GM12878 (cell line): ENCODE measurements around the gene ZNF296. TPM values are rescaled to one million over a fixed set of nuclear protein-coding genes. Genes with fewer than 3 reads are reported as not detected.

Experiments used
- ATAC-seq: fragments of 200-7000 bp; cut with Tn5 transposase; 3 replicates; pipeline ENCODE4 v1.9.1; 2020; ENCODE audit warnings: mild to moderate bottlenecking, moderate library complexity
- BruUV-seq: library from RNA; stranded (reverse); fragments of 400-500 nt; replicated peaks from 2 replicates; lab custom pipeline; 2021; lab: Mats Ljungman, UMichigan
- CTCF ChIA-PET: fragments of 300-600 bp; sonication (Branson Sonifier 250); formaldehyde crosslinking; extraction: SDS; loops from one replicate; lab custom pipeline; 2021; ENCODE audit warnings: inconsistent platforms; lab: Yijun Ruan, JAX
- POLR2A ChIA-PET: fragments of 350-600 bp; formaldehyde crosslinking; extraction: SDS; loops from one replicate; lab custom pipeline; 2021; ENCODE audit warnings: inconsistent platforms; lab: Charles Lee
- RAD21 ChIA-PET: fragments of 300-600 bp; sonication (Branson Sonifier 250); formaldehyde crosslinking; loops from one replicate; lab custom pipeline; 2023; ENCODE audit warnings: antibody characterized with exemption; ENCODE audit not compliant: unreplicated experiment; lab: Charles Lee
- SMC1A ChIA-PET: fragments of 300-600 bp; sonication (Branson Sonifier 250); formaldehyde crosslinking; loops from one replicate; lab custom pipeline; 2023; ENCODE audit not compliant: unreplicated experiment, uncharacterized antibody; lab: Charles Lee
- DNase-seq: peaks from one replicate; pipeline ENCODE4 v3.0.0-alpha.2; 2011; ENCODE audit warnings: low read depth, low spot score
- FAIRE-seq: peaks from 3 replicates; lab custom pipeline; 2011; peaks lifted over from hg19 to GRCh38; lab: Jason Lieb, UNC
- H2AFZ ChIP-seq: 2 replicates; pipeline ENCODE4 v1.6.0; 2011; ENCODE audit warnings: low read depth, low read length, control low read depth; ENCODE audit not compliant: control insufficient read depth
- H3K27ac ChIP-seq: 2 replicates; pipeline ENCODE4 v1.5.1; 2011; ENCODE audit warnings: control low read depth; ENCODE audit not compliant: control insufficient read depth, insufficient read depth
- H3K27me3 ChIP-seq, 2 experiments: replicated peaks in 1 of 2; 2 replicates each; pipeline versions ENCODE4 v1.6.0 to v1.6.1; 2011; ENCODE audit warnings: low read length in 1 of 2; ENCODE audit not compliant: control insufficient read depth in 2 of 2, insufficient read depth in 2 of 2
- H3K36me3 ChIP-seq, 2 experiments: 2 replicates each; pipeline ENCODE4 v1.5.1; 2011; ENCODE audit warnings: low read length in 1 of 2; ENCODE audit not compliant: control insufficient read depth in 2 of 2, insufficient read depth in 2 of 2
- H3K4me1 ChIP-seq: 2 replicates; pipeline ENCODE4 v1.6.1; 2011; ENCODE audit warnings: mild to moderate bottlenecking, low read length, moderate library complexity, mixed read lengths; ENCODE audit not compliant: control insufficient read depth, insufficient read depth
- H3K4me2 ChIP-seq: 2 replicates; pipeline ENCODE4 v1.6.0; 2011; ENCODE audit warnings: control low read depth; ENCODE audit not compliant: control insufficient read depth, insufficient read depth
- H3K4me3 ChIP-seq: fragments of 200-600 bp; sonication (generic); 2 replicates; pipeline ENCODE4 v1.5.1; 2016
- H3K79me2 ChIP-seq: 2 replicates; pipeline ENCODE4 v1.6.0; 2011; ENCODE audit warnings: low read length; ENCODE audit not compliant: control insufficient read depth, insufficient read depth
- H3K9ac ChIP-seq: 2 replicates; pipeline ENCODE4 v1.8.0; 2011; ENCODE audit warnings: low read length, control low read depth, mixed read lengths; ENCODE audit not compliant: control insufficient read depth, insufficient read depth
- H3K9me3 ChIP-seq: replicated peaks from 3 replicates; pipeline ENCODE4 v1.5.1; 2011; ENCODE audit warnings: mild to moderate bottlenecking, low read length; ENCODE audit not compliant: control insufficient read depth, insufficient read depth
- H4K20me1 ChIP-seq: 2 replicates; pipeline ENCODE4 v1.6.0; 2011; ENCODE audit not compliant: control insufficient read depth, insufficient read depth
- ASH2L ChIP-seq: fragments of 300-600, 200-600 bp; sonication (generic); IDR thresholded peaks from 2 replicates; pipeline ENCODE4 v1.6.1; 2017; ENCODE audit warnings: low read depth, mild to moderate bottlenecking, borderline replicate concordance
- CHD2 ChIP-seq: IDR thresholded peaks from 2 replicates; pipeline ENCODE4 v1.6.1; 2011; ENCODE audit warnings: low read depth, low read length, improper control_type of control experiment, borderline replicate concordance
- EP300 ChIP-seq, 2 experiments: fragments of 150-350 bp in 1 of 2; IDR thresholded peaks; 2 replicates each; pipeline ENCODE4 v1.6.1; 2011 to 2012; ENCODE audit warnings: low read depth in 2 of 2, low read length in 2 of 2, borderline replicate concordance in 1 of 2, improper control_type of control experiment in 1 of 2, inconsistent platforms in 1 of 2; ENCODE audit not compliant: control insufficient read depth in 1 of 2
- FOXK2 ChIP-seq: fragments of 450-650 bp; IDR thresholded peaks from 2 replicates; pipeline ENCODE4 v1.6.1; 2017; ENCODE audit warnings: mild to moderate bottlenecking, moderate library complexity
- HDAC2 ChIP-seq: fragments of 200-600 bp; sonication (generic); IDR thresholded peaks from 2 replicates; pipeline ENCODE4 v1.6.1; 2017
- MTA2 ChIP-seq: fragments of 450-650 bp; IDR thresholded peaks from 2 replicates; pipeline ENCODE4 v1.6.1; 2016; ENCODE audit warnings: low read depth, mild to moderate bottlenecking, moderate library complexity
- POU2F2 ChIP-seq: IDR thresholded peaks from 3 replicates; pipeline ENCODE4 v1.6.1; 2011; ENCODE audit warnings: low read depth, mild to moderate bottlenecking, low read length, borderline replicate concordance
- RAD21 ChIP-seq: IDR thresholded peaks from 2 replicates; pipeline ENCODE4 v1.6.1; 2011; ENCODE audit warnings: mild to moderate bottlenecking, low read depth, low read length, moderate library complexity; ENCODE audit not compliant: insufficient read depth
- SIN3A ChIP-seq: IDR thresholded peaks from 2 replicates; pipeline ENCODE4 v1.6.1; 2012; ENCODE audit warnings: low read depth, low read length, improper control_type of control experiment
- ZNF24 ChIP-seq: fragments of 450-650 bp; IDR thresholded peaks from 2 replicates; pipeline ENCODE4 v1.6.1; 2017; ENCODE audit warnings: antibody characterized with exemption, mild to moderate bottlenecking
- ZSCAN29 ChIP-seq: fragments of 450-650 bp; IDR thresholded peaks from 2 replicates; pipeline ENCODE4 v1.6.1; 2017; ENCODE audit warnings: mild to moderate bottlenecking, moderate library complexity
- WGBS: methylation state at CpG from one replicate; pipeline ENCODE4 v1.1.6; 2016; ENCODE audit warnings: low lambda C conversion rate; ENCODE audit not compliant: insufficient replicate concordance, insufficient coverage; ENCODE audit errors: missing lambda C conversion rate; 5-methylcytosine and 5-hydroxymethylcytosine counted together
- in situ Hi-C: fragments of 300-500 bp; cut with MboI; formaldehyde crosslinking; loops from 9 replicates; pipeline ENCODE4 v1.14.3; 2018; ENCODE audit warnings: mixed read lengths
- intact Hi-C: fragments of 100-400 bp; cut with micrococcal nuclease; formaldehyde crosslinking; loops from one replicate; pipeline ENCODE4 v1.14.2; 2022; ENCODE audit not compliant: unreplicated experiment
- polyA plus RNA-seq, 11 experiments: library from polyadenylated mRNA; depleted of rRNA in 4 of 11; unstranded in 6 of 11; stranded (reverse) in 5 of 11; fragments of >200 nt; fragmentation: Nextera tagmentation in 4 of 11; fragmentation: Illumina TruSeq in 1 of 11; extraction: Ambion mirVana in 4 of 11; extraction: Trizol in 1 of 11; gene quantifications; 1 replicate in 1 of 11; 2 replicates in 10 of 11; pipeline versions ENCODE4 v1.2.1 to v1.2.3, GENCODE V29; 2011 to 2016; ENCODE audit warnings: inconsistent platforms in 2 of 11, missing spikeins in 2 of 11, low read depth in 1 of 11
- total RNA-seq, 4 experiments: library from RNA; depleted of rRNA in 3 of 4; stranded (reverse); fragments of >200 nt in 3 of 4; fragmentation: Illumina TruSeq in 1 of 4; extraction: Trizol in 1 of 4; gene quantifications; 2 replicates each; pipeline versions ENCODE4 v1.2.1 to v1.2.3, GENCODE V29; 2013 to 2021
- TF ChIP-seq, protein P1 (sequence below): fragments of 450-650 bp; IDR thresholded peaks from 2 replicates; pipeline ENCODE4 v1.6.1; 2017; ENCODE audit warnings: mild to moderate bottlenecking, moderate library complexity
- TF ChIP-seq, protein P2 (sequence below): fragments of 450-650 bp; IDR thresholded peaks from 2 replicates; pipeline ENCODE4 v1.6.1; 2014; ENCODE audit warnings: mild to moderate bottlenecking
- TF ChIP-seq, protein P3 (sequence below): fragments of 450-650 bp; conservative IDR thresholded peaks from 2 replicates; pipeline ENCODE4 v1.6.1; 2017; ENCODE audit warnings: mild to moderate bottlenecking, moderate library complexity
- TF ChIP-seq, protein P4 (sequence below): IDR thresholded peaks from 2 replicates; pipeline ENCODE4 v1.6.1; 2011; ENCODE audit warnings: mild to moderate bottlenecking, low read depth, low read length, moderate library complexity; ENCODE audit not compliant: insufficient replicate concordance

Gene ZNF296
- total and polyA plus RNA-seq, 10 of the 15 experiments (the other 5 are each of a cell fraction or from before 2014, with no cell fraction given): 0.44 to 23.6 (median 3.5) TPM; not detected in 1

DNA sequence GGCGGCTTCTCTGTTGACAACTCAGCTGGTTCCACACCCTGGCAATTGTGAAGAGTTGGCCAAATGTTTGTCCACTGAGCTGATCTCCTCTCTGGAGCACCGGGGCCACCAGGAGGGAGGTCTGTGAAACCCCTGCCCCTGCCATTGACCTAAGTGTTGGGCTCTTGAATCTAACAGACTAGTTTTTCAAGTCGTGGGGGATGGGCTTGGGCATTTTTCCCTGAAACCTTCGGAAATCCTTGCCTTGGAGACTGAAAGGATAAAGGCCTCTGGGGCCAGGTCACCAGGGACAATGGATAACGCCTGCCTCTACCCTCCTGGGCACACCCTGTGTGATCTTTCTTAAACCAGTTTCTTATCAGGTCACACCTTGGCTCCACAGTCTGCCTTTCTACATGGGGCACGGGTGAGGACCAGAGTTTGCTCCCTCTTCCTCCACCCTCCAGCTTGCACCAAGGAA lies 3.7 kb upstream of the ZNF296 start:
- DNase-seq (no peak), FAIRE-seq (no peak), ATAC-seq (no peak)
- H3K36me3 ChIP-seq: peaks cover 2 to 10% of the 10 kb centered on the region in 2 experiments; a peak in 3 of 4 replicates
- peak overlapping the region; percentile 89 for H3K4me3 ChIP-seq
- in situ Hi-C loops: no loop called here
- SMC1A ChIA-PET: interaction anchor here (0.9 to 1.9 kb wide), 5 partner anchors 10 to 57 kb away, joined by 3 to 7 read pairs (median 6); partner anchors contain the start of genes CLASRP and PPP1R37
- peaks cover 16% of the 10 kb centered on the region for H3K4me1 ChIP-seq
- POLR2A ChIA-PET: interaction anchor here (0.6 to 3.3 kb wide), 7 partner anchors 12 to 79 kb away, joined by 3 to 36 read pairs (median 5); partner anchors contain the start of genes CLASRP, PPP1R37 and RELB
- H3K79me2 ChIP-seq: peaks cover 65% of the 10 kb centered on the region
- RAD21 ChIA-PET: interaction anchor here (0.6 to 2.5 kb wide), 2 partner anchors 12 to 56 kb away, joined by 3 to 19 read pairs; partner anchors contain the start of gene PPP1R37
- peak overlapping the region; percentile 98 for H3K9ac ChIP-seq
- BruUV-seq: TSS peak; percentile 75
- peak overlapping the region; percentile 95 for H3K27ac ChIP-seq
- CTCF ChIA-PET: interaction anchor here (0.9 to 3.5 kb wide), 6 partner anchors 12 to 56 kb away, joined by 3 to 19 read pairs (median 5); partner anchors contain the start of gene PPP1R37
- H2AFZ ChIP-seq: no peak overlapping the region
- no peaks in the 10 kb centered on the region for H3K9me3 ChIP-seq
- H3K27me3 ChIP-seq: no peaks in the 10 kb centered on the region
- intact Hi-C loops: loop anchor here (1.0 to 10.0 kb wide), 5 partner anchors 13 to 395 kb away; partner anchors contain the start of genes BLOC1S3, PPP1R37 and TRAPPC6A
- H4K20me1 ChIP-seq: no peaks in the 10 kb centered on the region
- WGBS: 1% methylated on average over 6 of the region's 6 CpGs
- H3K4me2 ChIP-seq: peak overlapping the region; percentile 98
- TF ChIP-seq FOXK2: peak; percentile 66
- peak; percentile 28; the same call in 1 of the 2 replicates for TF ChIP-seq CHD2
- no peak for TF ChIP-seq ZNF24
- TF ChIP-seq, protein P1, sequence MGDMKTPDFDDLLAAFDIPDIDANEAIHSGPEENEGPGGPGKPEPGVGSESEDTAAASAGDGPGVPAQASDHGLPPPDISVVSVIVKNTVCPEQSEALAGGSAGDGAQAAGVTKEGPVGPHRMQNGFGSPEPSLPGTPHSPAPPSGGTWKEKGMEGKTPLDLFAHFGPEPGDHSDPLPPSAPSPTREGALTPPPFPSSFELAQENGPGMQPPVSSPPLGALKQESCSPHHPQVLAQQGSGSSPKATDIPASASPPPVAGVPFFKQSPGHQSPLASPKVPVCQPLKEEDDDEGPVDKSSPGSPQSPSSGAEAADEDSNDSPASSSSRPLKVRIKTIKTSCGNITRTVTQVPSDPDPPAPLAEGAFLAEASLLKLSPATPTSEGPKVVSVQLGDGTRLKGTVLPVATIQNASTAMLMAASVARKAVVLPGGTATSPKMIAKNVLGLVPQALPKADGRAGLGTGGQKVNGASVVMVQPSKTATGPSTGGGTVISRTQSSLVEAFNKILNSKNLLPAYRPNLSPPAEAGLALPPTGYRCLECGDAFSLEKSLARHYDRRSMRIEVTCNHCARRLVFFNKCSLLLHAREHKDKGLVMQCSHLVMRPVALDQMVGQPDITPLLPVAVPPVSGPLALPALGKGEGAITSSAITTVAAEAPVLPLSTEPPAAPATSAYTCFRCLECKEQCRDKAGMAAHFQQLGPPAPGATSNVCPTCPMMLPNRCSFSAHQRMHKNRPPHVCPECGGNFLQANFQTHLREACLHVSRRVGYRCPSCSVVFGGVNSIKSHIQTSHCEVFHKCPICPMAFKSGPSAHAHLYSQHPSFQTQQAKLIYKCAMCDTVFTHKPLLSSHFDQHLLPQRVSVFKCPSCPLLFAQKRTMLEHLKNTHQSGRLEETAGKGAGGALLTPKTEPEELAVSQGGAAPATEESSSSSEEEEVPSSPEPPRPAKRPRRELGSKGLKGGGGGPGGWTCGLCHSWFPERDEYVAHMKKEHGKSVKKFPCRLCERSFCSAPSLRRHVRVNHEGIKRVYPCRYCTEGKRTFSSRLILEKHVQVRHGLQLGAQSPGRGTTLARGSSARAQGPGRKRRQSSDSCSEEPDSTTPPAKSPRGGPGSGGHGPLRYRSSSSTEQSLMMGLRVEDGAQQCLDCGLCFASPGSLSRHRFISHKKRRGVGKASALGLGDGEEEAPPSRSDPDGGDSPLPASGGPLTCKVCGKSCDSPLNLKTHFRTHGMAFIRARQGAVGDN: peak; percentile 74; the same call in 1 of the 2 replicates
- no peak for TF ChIP-seq ASH2L
- no peak for TF ChIP-seq EP300 (IDR thresholded peaks at IDR 0.05; ENCODE audit: borderline replicate concordance in 1 of 2, control insufficient read depth in 1 of 2, low read depth in 2 of 2, low read length in 2 of 2)
- TF ChIP-seq, protein P2, sequence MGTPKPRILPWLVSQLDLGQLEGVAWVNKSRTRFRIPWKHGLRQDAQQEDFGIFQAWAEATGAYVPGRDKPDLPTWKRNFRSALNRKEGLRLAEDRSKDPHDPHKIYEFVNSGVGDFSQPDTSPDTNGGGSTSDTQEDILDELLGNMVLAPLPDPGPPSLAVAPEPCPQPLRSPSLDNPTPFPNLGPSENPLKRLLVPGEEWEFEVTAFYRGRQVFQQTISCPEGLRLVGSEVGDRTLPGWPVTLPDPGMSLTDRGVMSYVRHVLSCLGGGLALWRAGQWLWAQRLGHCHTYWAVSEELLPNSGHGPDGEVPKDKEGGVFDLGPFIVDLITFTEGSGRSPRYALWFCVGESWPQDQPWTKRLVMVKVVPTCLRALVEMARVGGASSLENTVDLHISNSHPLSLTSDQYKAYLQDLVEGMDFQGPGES: no peak
- TF ChIP-seq RAD21: no peak
- TF ChIP-seq, protein P3, sequence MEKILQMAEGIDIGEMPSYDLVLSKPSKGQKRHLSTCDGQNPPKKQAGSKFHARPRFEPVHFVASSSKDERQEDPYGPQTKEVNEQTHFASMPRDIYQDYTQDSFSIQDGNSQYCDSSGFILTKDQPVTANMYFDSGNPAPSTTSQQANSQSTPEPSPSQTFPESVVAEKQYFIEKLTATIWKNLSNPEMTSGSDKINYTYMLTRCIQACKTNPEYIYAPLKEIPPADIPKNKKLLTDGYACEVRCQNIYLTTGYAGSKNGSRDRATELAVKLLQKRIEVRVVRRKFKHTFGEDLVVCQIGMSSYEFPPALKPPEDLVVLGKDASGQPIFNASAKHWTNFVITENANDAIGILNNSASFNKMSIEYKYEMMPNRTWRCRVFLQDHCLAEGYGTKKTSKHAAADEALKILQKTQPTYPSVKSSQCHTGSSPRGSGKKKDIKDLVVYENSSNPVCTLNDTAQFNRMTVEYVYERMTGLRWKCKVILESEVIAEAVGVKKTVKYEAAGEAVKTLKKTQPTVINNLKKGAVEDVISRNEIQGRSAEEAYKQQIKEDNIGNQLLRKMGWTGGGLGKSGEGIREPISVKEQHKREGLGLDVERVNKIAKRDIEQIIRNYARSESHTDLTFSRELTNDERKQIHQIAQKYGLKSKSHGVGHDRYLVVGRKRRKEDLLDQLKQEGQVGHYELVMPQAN: peak; percentile 76
- TF ChIP-seq, protein P4, sequence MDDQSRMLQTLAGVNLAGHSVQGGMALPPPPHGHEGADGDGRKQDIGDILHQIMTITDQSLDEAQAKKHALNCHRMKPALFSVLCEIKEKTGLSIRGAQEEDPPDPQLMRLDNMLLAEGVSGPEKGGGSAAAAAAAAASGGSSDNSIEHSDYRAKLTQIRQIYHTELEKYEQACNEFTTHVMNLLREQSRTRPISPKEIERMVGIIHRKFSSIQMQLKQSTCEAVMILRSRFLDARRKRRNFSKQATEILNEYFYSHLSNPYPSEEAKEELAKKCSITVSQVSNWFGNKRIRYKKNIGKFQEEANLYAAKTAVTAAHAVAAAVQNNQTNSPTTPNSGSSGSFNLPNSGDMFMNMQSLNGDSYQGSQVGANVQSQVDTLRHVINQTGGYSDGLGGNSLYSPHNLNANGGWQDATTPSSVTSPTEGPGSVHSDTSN: no peak
- no peak for TF ChIP-seq HDAC2
- TF ChIP-seq ZSCAN29: no peak
- TF ChIP-seq POU2F2: no peak
- 0 out of 2 replicates have a peak, but pooled peaks have one; percentile 9 for TF ChIP-seq MTA2
- TF ChIP-seq SIN3A: peak; percentile 41; the same call in 1 of the 2 replicates
